HCT116 (cell line): Measurements from ENCODE around the gene COG2.

Source experiments
- CTCF ChIP-seq, 3 experiments: fragments of 200-600 bp in 1 of 3; sonication (generic) in 1 of 3; IDR thresholded peaks in 2 of 3; conservative IDR thresholded peaks in 1 of 3; 2 replicates each; pipeline ENCODE4 v1.5.1; 2012 to 2017; ENCODE audit warnings: low read depth in 2 of 3, low read length in 2 of 3, antibody characterized with exemption in 1 of 3, borderline replicate concordance in 1 of 3, control low read depth in 1 of 3, mild to moderate bottlenecking in 1 of 3, mixed read lengths in 1 of 3, mixed run types in 1 of 3, moderate library complexity in 1 of 3; ENCODE audit not compliant: insufficient read depth in 1 of 3
- EGR1 ChIP-seq: IDR thresholded peaks from 2 replicates; pipeline ENCODE4 v1.6.1; 2012; ENCODE audit warnings: low read depth
- EZH2 ChIP-seq: fragments of 200-600 bp; sonication (generic); IDR thresholded peaks from 2 replicates; pipeline ENCODE4 v1.6.1; 2017; ENCODE audit warnings: antibody characterized with exemption, mixed run types
- POLR2A ChIP-seq: IDR thresholded peaks from 2 replicates; pipeline ENCODE4 v1.7.0; 2011; ENCODE audit warnings: borderline replicate concordance; ENCODE audit not compliant: insufficient read depth, insufficient read length; ENCODE audit errors: extremely low read depth
- POLR2AphosphoS5 ChIP-seq: IDR thresholded peaks from 2 replicates; pipeline ENCODE4 v1.6.1; 2011; ENCODE audit warnings: mild to moderate bottlenecking, low read depth, low read length, moderate library complexity
- RAD21 ChIP-seq: IDR thresholded peaks from 2 replicates; pipeline ENCODE4 v1.6.1; 2012; ENCODE audit warnings: low read depth, mild to moderate bottlenecking
- SIN3A ChIP-seq: IDR thresholded peaks from 2 replicates; pipeline ENCODE4 v1.6.1; 2012; ENCODE audit warnings: low read depth
- YY1 ChIP-seq: IDR thresholded peaks from 2 replicates; pipeline ENCODE4 v1.6.1; 2011; ENCODE audit warnings: low read length, low read depth, moderate library complexity, mild to moderate bottlenecking; ENCODE audit not compliant: insufficient replicate concordance; ENCODE audit errors: extremely low read depth

GRCh38 chr1:230707732-230708630 lies 65.7 kb downstream of the COG2 start:
- TF ChIP-seq POLR2AphosphoS5: no peak
- TF ChIP-seq CTCF (IDR thresholded peaks at IDR 0.05 in 2 of 3, conservative IDR thresholded peaks at IDR 0.05 in 1 of 3; ENCODE audit: borderline replicate concordance in 1 of 3, insufficient read depth in 1 of 3, low read depth in 2 of 3, low read length in 2 of 3): no peak
- no peak for TF ChIP-seq RAD21
- TF ChIP-seq EGR1: no peak
- no peak for TF ChIP-seq POLR2A
- no peak for TF ChIP-seq EZH2
- TF ChIP-seq YY1: no peak
- TF ChIP-seq SIN3A: no peak
